SK-N-MC (cell line): ENCODE data around the gene MED23.

Experiments used
- EZH2 ChIP-seq: fragments of 200-600 bp; sonication (generic); IDR thresholded peaks from one replicate; pipeline ENCODE4 v1.6.1; 2017; ENCODE audit warnings: antibody characterized with exemption
- FOXP2 ChIP-seq: optimal IDR thresholded peaks from 2 replicates; pipeline ENCODE3; 2011; ENCODE audit warnings: mild to moderate bottlenecking, moderate library complexity; ENCODE audit not compliant: insufficient read depth; ENCODE audit errors: extremely low read length, control extremely low read depth
- POLR2AphosphoS5 ChIP-seq: IDR thresholded peaks from 2 replicates; pipeline ENCODE4 v1.6.1; 2012; ENCODE audit warnings: mild to moderate bottlenecking, low read depth, low read length, borderline replicate concordance

- TF ChIP-seq POLR2AphosphoS5 (no peak), EZH2 (no peak), FOXP2 (no peak)
Measured at GRCh38 chr6:131575834-131576478, 52.1 kb downstream of the MED23 start.
